T-helper 17 cell (primary cell): ENCODE measurements around the gene OAS3. TPM values are rescaled to one million over a fixed set of nuclear protein-coding genes. Genes with fewer than 3 reads are reported as not detected.
A peak's percentile ranks its signal among the peaks of the same experiment; 100 is the strongest.

Source experiments
- ATAC-seq: fragments of 150-1000 bp; cut with Tn5 transposase; 2 replicates; pipeline ENCODE4 v1.10.0; 2021; ENCODE audit warnings: mild to moderate bottlenecking, moderate library complexity
- DNase-seq, 3 donors: peaks; one replicate each; pipeline versions ENCODE4 v3.0.0 to v3.0.0-alpha.2; 2020 to 2021
- H3K9me3 ChIP-seq: one replicate; pipeline ENCODE4 v1.7.0; 2013; ENCODE audit warnings: low read length, mild to moderate bottlenecking; ENCODE audit not compliant: control insufficient read depth, poor library complexity, severe bottlenecking
- H3K27ac Mint-ChIP-seq: one replicate; pipeline ENCODE4 v1.8.0; 2022; ENCODE audit warnings: mild to moderate bottlenecking, moderate library complexity, mixed read lengths
- H3K27me3 Mint-ChIP-seq: one replicate; pipeline ENCODE4 v1.8.0; 2022; ENCODE audit warnings: mixed read lengths
- H3K36me3 Mint-ChIP-seq: one replicate; pipeline ENCODE4 v1.8.0; 2022; ENCODE audit warnings: low read depth, mixed read lengths
- H3K4me1 Mint-ChIP-seq: one replicate; pipeline ENCODE4 v1.8.0; 2022; ENCODE audit warnings: mild to moderate bottlenecking, mixed read lengths
- H3K4me3 Mint-ChIP-seq: one replicate; pipeline ENCODE4 v1.8.0; 2022; ENCODE audit warnings: mild to moderate bottlenecking, moderate library complexity, mixed read lengths
- total RNA-seq, 4 donors: library from RNA in 2 of 4; stranded (reverse) in 2 of 4; gene quantifications; one replicate each; pipeline ENCODE4 v1.2.3 and lab custom pipeline; 2022 to 2026

The OAS3 gene
- total RNA-seq, 2 donors from 2014 or later: 26.6 to 28.6 TPM

DNA sequence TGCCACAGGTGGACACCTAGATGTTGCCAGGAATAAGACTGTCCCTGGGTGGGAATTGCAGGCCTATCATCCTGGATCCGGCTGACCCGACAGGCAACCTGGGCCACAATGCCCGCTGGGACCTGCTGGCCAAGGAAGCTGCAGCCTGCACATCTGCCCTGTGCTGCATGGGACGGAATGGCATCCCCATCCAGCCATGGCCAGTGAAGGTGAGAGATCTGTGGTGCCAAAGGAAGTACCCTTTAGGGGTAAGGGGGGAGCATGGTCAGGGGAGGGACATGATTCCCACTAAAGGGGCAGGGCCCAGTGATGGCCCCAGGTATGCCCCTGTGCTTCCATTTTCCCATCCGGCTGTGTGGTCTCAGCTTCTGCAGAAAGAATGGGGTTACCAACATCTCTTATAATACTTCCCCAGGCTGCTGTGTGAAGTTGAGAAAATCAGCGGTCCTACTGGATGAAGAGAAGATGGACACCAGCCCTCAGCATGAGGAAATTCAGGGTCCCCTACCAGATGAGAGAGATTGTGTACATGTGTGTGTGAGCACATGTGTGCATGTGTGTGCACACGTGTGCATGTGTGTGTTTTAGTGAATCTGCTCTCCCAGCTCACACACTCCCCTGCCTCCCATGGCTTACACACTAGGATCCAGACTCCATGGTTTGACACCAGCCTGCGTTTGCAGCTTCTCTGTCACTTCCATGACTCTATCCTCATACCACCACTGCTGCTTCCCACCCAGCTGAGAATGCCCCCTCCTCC, 31.5 kb downstream of the OAS3 start:
- no peak for DNase-seq
- no peak for ATAC-seq
- Mint-ChIP-seq H3K4me3 (no peak overlapping the region), H3K27me3 (no peaks in the 10 kb centered on the region), H3K27ac (no peak overlapping the region), H3K36me3 (peaks cover 17% of the 10 kb centered on the region), H3K4me1 (peaks cover 10% of the 10 kb centered on the region)
- no peaks in the 10 kb centered on the region for H3K9me3 ChIP-seq

GRCh38 chr12:112970391-112970790, 32.1 kb downstream of the OAS3 start:
- no peaks in the 10 kb centered on the region for H3K27me3 Mint-ChIP-seq
- no peak overlapping the region for H3K27ac Mint-ChIP-seq
- peaks cover 17% of the 10 kb centered on the region for H3K36me3 Mint-ChIP-seq
- H3K4me3 Mint-ChIP-seq: no peak overlapping the region
- H3K4me1 Mint-ChIP-seq: peaks cover 12% of the 10 kb centered on the region
- DNase-seq (no peak), ATAC-seq (no peak)
- H3K9me3 ChIP-seq: no peaks in the 10 kb centered on the region

DNA sequence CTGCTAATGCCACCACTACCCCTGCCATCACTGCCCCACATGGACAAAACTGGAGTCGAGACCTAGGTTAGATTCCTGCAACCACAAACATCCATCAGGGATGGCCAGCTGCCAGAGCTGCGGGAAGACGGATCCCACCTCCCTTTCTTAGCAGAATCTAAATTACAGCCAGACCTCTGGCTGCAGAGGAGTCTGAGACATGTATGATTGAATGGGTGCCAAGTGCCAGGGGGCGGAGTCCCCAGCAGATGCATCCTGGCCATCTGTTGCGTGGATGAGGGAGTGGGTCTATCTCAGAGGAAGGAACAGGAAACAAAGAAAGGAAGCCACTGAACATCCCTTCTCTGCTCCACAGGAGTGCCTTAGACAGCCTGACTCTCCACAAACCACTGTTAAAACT, 33.0 kb downstream of the OAS3 start:
- Mint-ChIP-seq H3K36me3 (peaks cover 17% of the 10 kb centered on the region), H3K27me3 (no peaks in the 10 kb centered on the region), H3K27ac (no peak overlapping the region), H3K4me3 (no peak overlapping the region), H3K4me1 (peaks cover 12% of the 10 kb centered on the region)
- DNase-seq (no peak), ATAC-seq (no peak)
- no peaks in the 10 kb centered on the region for H3K9me3 ChIP-seq

DNA sequence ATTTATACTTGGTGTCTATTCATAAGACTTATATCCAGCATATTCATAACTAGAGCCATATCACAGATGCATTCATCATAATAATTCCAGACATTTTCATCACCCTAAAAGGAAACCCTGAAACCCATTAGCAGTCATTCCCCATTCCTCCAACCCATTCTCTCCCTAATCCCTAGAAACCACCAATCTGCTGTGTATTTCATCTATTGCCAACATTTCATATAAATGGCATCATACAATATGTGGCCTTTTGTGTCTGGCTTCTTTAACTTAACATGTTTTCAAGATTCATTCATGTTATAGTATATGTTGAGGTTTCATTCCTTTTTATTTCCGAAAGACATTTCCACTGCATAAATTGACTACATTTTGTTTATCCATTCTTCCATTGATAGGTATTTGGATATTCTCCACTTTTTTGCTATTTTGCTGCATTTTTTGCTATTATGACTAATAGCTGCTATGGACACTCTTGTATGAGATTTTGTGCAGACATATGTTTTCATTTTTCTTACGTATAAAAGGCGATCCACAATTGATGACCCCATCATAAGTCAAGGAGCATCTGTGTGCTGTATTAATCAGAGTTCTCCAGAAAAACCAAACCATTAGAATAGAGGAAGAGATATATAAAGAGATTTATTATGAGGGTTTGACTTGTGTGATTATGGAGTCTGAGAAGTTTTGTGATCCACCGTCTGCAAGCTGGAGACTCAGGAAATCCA, 34.9 kb downstream of the OAS3 start:
- ATAC-seq: no peak
- H3K4me3 Mint-ChIP-seq: no peak overlapping the region
- peaks cover 11% of the 10 kb centered on the region for H3K36me3 Mint-ChIP-seq
- no peak for DNase-seq
- no peaks in the 10 kb centered on the region for H3K27me3 Mint-ChIP-seq
- H3K4me1 Mint-ChIP-seq: peaks cover 11% of the 10 kb centered on the region
- H3K27ac Mint-ChIP-seq: no peak overlapping the region
- no peaks in the 10 kb centered on the region for H3K9me3 ChIP-seq

- no peak for ATAC-seq
- Mint-ChIP-seq H3K4me1 (peaks cover 14% of the 10 kb centered on the region), H3K27ac (no peak overlapping the region), H3K27me3 (no peaks in the 10 kb centered on the region), H3K4me3 (no peak overlapping the region), H3K36me3 (peaks cover 11% of the 10 kb centered on the region)
- DNase-seq: no peak
- no peaks in the 10 kb centered on the region for H3K9me3 ChIP-seq
Observed at GRCh38 chr12:112973818-112974231, 35.6 kb downstream of the OAS3 start.

- H3K27me3 Mint-ChIP-seq: no peaks in the 10 kb centered on the region
- ATAC-seq (no peak), DNase-seq (no peak)
- peaks cover 22% of the 10 kb centered on the region for H3K4me1 Mint-ChIP-seq
- no peak overlapping the region for H3K4me3 Mint-ChIP-seq
- H3K27ac Mint-ChIP-seq: peak overlapping the region; percentile 62
- peaks cover 7% of the 10 kb centered on the region for H3K36me3 Mint-ChIP-seq
- H3K9me3 ChIP-seq: no peaks in the 10 kb centered on the region
Observed at GRCh38 chr12:112974904-112975303, 36.6 kb downstream of the OAS3 start.

GRCh38 chr12:112977139-112977538, 38.9 kb downstream of the OAS3 start:
- Mint-ChIP-seq H3K4me1 (peaks cover 39% of the 10 kb centered on the region), H3K36me3 (no peaks in the 10 kb centered on the region), H3K27ac (peak overlapping the region; percentile 96), H3K4me3 (no peak overlapping the region), H3K27me3 (no peaks in the 10 kb centered on the region)
- no peaks in the 10 kb centered on the region for H3K9me3 ChIP-seq
- ATAC-seq (no peak), DNase-seq (no peak)

GRCh38 chr12:112977641-112978040, 39.4 kb downstream of the OAS3 start:
- Mint-ChIP-seq H3K4me3 (peak overlapping the region; percentile 99), H3K36me3 (no peaks in the 10 kb centered on the region), H3K27ac (peak overlapping the region; percentile 96), H3K27me3 (no peaks in the 10 kb centered on the region), H3K4me1 (peaks cover 41% of the 10 kb centered on the region)
- DNase-seq (no peak), ATAC-seq (no peak)
- no peaks in the 10 kb centered on the region for H3K9me3 ChIP-seq

GRCh38 chr12:112978163-112979040, 40.1 kb downstream of the OAS3 start, which contains the start of gene OAS2:
Gene OAS2, plus strand, starts transcription at chr12:112978519. Its CDS starts 90 bp downstream, at chr12:112978609.
- Mint-ChIP-seq H3K27me3 (no peaks in the 10 kb centered on the region), H3K4me3 (peak within 1 kb of the TSS; percentile 99), H3K36me3 (no peaks in the 10 kb centered on the region), H3K27ac (peak within 1 kb of the TSS; percentile 96), H3K4me1 (peaks cover 43% of the 10 kb centered on the region)
- no peaks in the 10 kb centered on the region for H3K9me3 ChIP-seq
- ATAC-seq (peak; percentile 92), DNase-seq (peak; percentile 44 to 62 (median 58))

- Mint-ChIP-seq H3K4me3 (peak overlapping the region; percentile 99), H3K36me3 (no peaks in the 10 kb centered on the region), H3K27ac (peak overlapping the region; percentile 96), H3K4me1 (peaks cover 49% of the 10 kb centered on the region), H3K27me3 (no peaks in the 10 kb centered on the region)
- peak in 1 of 3 donors; percentile 25 for DNase-seq
- no peaks in the 10 kb centered on the region for H3K9me3 ChIP-seq
- peak; percentile 39 for ATAC-seq
Observed at GRCh38 chr12:112979041-112979680, 40.9 kb downstream of the OAS3 start.

DNA sequence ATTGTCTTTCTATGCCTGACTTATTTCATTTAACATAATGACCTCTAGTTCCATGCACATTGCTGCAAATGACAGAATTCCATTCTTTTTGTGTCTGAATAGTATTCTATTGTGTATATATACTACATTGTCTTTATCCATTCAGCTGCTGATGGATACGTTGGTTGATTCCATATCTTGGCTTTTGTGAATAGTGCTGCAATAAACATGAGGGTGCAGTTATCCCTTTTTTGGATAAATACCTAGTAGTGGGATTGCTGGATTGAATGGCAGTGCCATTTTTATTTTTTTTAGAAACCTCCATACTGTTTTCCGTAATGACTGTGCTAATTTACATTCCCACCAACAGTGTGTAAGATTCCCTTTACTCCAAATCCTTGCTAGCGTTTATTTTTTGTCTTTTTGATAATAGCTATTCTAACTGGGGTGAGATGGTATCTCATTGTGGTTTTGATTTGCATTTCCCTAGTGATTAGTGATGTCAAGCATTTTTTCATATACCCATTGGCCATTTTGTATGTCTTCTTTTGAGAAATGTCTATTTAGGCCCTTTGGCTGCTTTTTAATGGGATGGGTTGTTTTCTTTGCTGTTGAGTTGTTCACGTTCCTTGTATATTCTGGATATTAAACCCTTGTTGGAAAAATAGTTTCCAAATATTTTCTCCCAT, 42.4 kb downstream of the OAS3 start:
- H3K36me3 Mint-ChIP-seq: peaks cover 2% of the 10 kb centered on the region

GRCh38 chr12:112985642-112986290, 47.5 kb downstream of the OAS3 start:
- H3K27me3 Mint-ChIP-seq: no peaks in the 10 kb centered on the region
- H3K4me1 Mint-ChIP-seq: peaks cover 45% of the 10 kb centered on the region
- H3K9me3 ChIP-seq: peaks cover 4% of the 10 kb centered on the region
- no peak for DNase-seq
- peaks cover 11% of the 10 kb centered on the region for H3K36me3 Mint-ChIP-seq
- H3K27ac Mint-ChIP-seq: peak overlapping the region; percentile 83
- H3K4me3 Mint-ChIP-seq: no peak overlapping the region
- no peak for ATAC-seq

More for the DNA sequence above, 42.4 kb downstream of the OAS3 start:
- no peak for ATAC-seq
- peak overlapping the region; percentile 99 for H3K4me3 Mint-ChIP-seq
- no peaks in the 10 kb centered on the region for H3K27me3 Mint-ChIP-seq
- H3K9me3 ChIP-seq: peaks cover 4% of the 10 kb centered on the region
- peak overlapping the region; percentile 96 for H3K27ac Mint-ChIP-seq
- H3K4me1 Mint-ChIP-seq: peaks cover 50% of the 10 kb centered on the region
- DNase-seq: no peak
